SK-N-SH (cell line): Measurements from ENCODE around the gene ZIC2. TPM values are rescaled to one million over a fixed set of nuclear protein-coding genes. Genes with fewer than 3 reads are reported as not detected.

Experiments used
- CTCF ChIA-PET: fragments of 300-600, 350-600 bp; formaldehyde crosslinking; extraction: SDS; loops from one replicate; lab custom pipeline; 2021; lab: Yijun Ruan, JAX
- POLR2A ChIA-PET: fragments of 350-600 bp; sonication (Branson Sonifier 250); formaldehyde crosslinking; extraction: SDS; loops from one replicate; lab custom pipeline; 2020; ENCODE audit warnings: antibody characterized with exemption, inconsistent platforms; lab: Yijun Ruan, JAX
- DNase-seq: peaks from one replicate; pipeline ENCODE4 v3.0.0; 2012
- H2AFZ ChIP-seq: fragments of 200-600 bp; sonication (generic); 2 replicates; pipeline ENCODE4 v1.8.1; 2016; ENCODE audit warnings: antibody characterized with exemption, mild to moderate bottlenecking, low read depth
- H3F3A ChIP-seq: fragments of 200-600 bp; sonication (generic); replicated peaks from 2 replicates; pipeline ENCODE3; 2016; ENCODE audit warnings: antibody characterized with exemption, mild to moderate bottlenecking; ENCODE audit not compliant: insufficient read depth
- H3K27ac ChIP-seq, 2 experiments: fragments of 200-500 bp in 1 of 2; fragments of 200-600 bp in 1 of 2; sonication (Bioruptor generic) in 1 of 2; sonication (generic), shearing (Covaris generic) in 1 of 2; 2 replicates each; pipeline versions ENCODE4 v1.5.1 to v1.6.1; 2014 to 2016; ENCODE audit warnings: low read depth in 2 of 2, inconsistent platforms in 1 of 2, low read length in 1 of 2, mild to moderate bottlenecking in 1 of 2, mixed read lengths in 1 of 2
- H3K27me3 ChIP-seq: fragments of 200-600 bp; sonication (generic), shearing (Covaris generic); 2 replicates; pipeline ENCODE4 v1.6.1; 2016; ENCODE audit warnings: mixed run types; ENCODE audit not compliant: insufficient read depth
- H3K36me3 ChIP-seq, 2 experiments: fragments of 200-500 bp in 1 of 2; fragments of 200-600 bp in 1 of 2; sonication (Bioruptor generic) in 1 of 2; sonication (generic) in 1 of 2; replicated peaks in 1 of 2; 2 replicates each; pipeline versions ENCODE3 to v1.5.1; 2014 to 2016; ENCODE audit warnings: low read length in 1 of 2, mild to moderate bottlenecking in 1 of 2; ENCODE audit not compliant: insufficient read depth in 2 of 2, control insufficient read depth in 1 of 2
- H3K4me1 ChIP-seq, 2 experiments: fragments of 200-500 bp in 1 of 2; fragments of 200-600 bp in 1 of 2; sonication (Bioruptor generic) in 1 of 2; sonication (generic), shearing (Covaris generic) in 1 of 2; 2 replicates each; pipeline versions ENCODE4 v1.5.1 to v1.6.1; 2014 to 2016; ENCODE audit warnings: low read depth in 1 of 2, low read length in 1 of 2, mixed run types in 1 of 2; ENCODE audit not compliant: insufficient read depth in 2 of 2, control insufficient read depth in 1 of 2
- H3K4me2 ChIP-seq: fragments of 200-600 bp; sonication (generic), shearing (Covaris generic); 2 replicates; pipeline ENCODE4 v1.6.1; 2017; ENCODE audit warnings: mixed run types
- H3K4me3 ChIP-seq, 2 experiments: fragments of 200-500 bp in 1 of 2; fragments of 200-600 bp in 1 of 2; sonication (Bioruptor generic) in 1 of 2; sonication (generic), shearing (Covaris generic) in 1 of 2; 2 replicates each; pipeline versions ENCODE4 v1.5.1 to v1.8.1; 2014 to 2016; ENCODE audit warnings: low read depth in 2 of 2, inconsistent platforms in 1 of 2, low read length in 1 of 2, mild to moderate bottlenecking in 1 of 2, mixed read lengths in 1 of 2, moderate library complexity in 1 of 2
- H3K79me2 ChIP-seq: fragments of 200-600 bp; sonication (generic); 2 replicates; pipeline ENCODE4 v1.8.1; 2017; ENCODE audit warnings: mild to moderate bottlenecking; ENCODE audit not compliant: insufficient read depth
- H3K9ac ChIP-seq: fragments of 200-600 bp; sonication (generic); 2 replicates; pipeline ENCODE4 v1.6.1; 2017; ENCODE audit warnings: mixed run types
- H3K9me2 ChIP-seq: fragments of 200-600 bp; sonication (generic); 2 replicates; pipeline ENCODE4 v1.6.1; 2017; ENCODE audit warnings: mixed run types
- H3K9me3 ChIP-seq: fragments of 200-600 bp; sonication (generic); 2 replicates; pipeline ENCODE4 v1.6.1; 2017; ENCODE audit warnings: mixed run types, mild to moderate bottlenecking, moderate library complexity
- H4K20me1 ChIP-seq: fragments of 200-600 bp; sonication (generic); 2 replicates; pipeline ENCODE4 v1.6.1; 2017; ENCODE audit warnings: mild to moderate bottlenecking, mixed run types; ENCODE audit not compliant: insufficient read depth
- EZH2phosphoT487 ChIP-seq: fragments of 200-600 bp; sonication (generic); IDR thresholded peaks from 2 replicates; pipeline ENCODE4 v1.6.1; 2017; ENCODE audit warnings: low read depth, mixed run types, mild to moderate bottlenecking, antibody characterized with exemption, moderate library complexity, borderline replicate concordance
- GABPA ChIP-seq: IDR thresholded peaks from 2 replicates; pipeline ENCODE4 v1.4.0; 2012; ENCODE audit warnings: low read depth, mild to moderate bottlenecking
- GATA2 ChIP-seq: sonication (generic); formaldehyde crosslinking; IDR thresholded peaks from 2 replicates; pipeline ENCODE4 v1.5.0; 2020; ENCODE audit warnings: mild to moderate bottlenecking, missing genetic modification reagents
- MAX ChIP-seq: IDR thresholded peaks from 2 replicates; pipeline ENCODE4 v1.4.0; 2012; ENCODE audit warnings: low read depth
- MEF2A ChIP-seq: IDR thresholded peaks from 2 replicates; pipeline ENCODE4 v1.4.0; 2012; ENCODE audit warnings: low read depth, borderline replicate concordance
- MXI1 ChIP-seq: IDR thresholded peaks from 2 replicates; pipeline ENCODE4 v1.6.1; 2012; ENCODE audit warnings: mild to moderate bottlenecking, low read depth, low read length, improper control_type of control experiment
- PBX3 ChIP-seq: IDR thresholded peaks from 2 replicates; pipeline ENCODE4; 2012
- POLR2AphosphoS5 ChIP-seq: IDR thresholded peaks from 2 replicates; pipeline ENCODE4 v1.6.1; 2012; ENCODE audit warnings: low read depth, low read length
- RCOR1 ChIP-seq: fragments of 150-350 bp; IDR thresholded peaks from 2 replicates; pipeline ENCODE4 v1.6.1; 2017; ENCODE audit warnings: antibody characterized with exemption, low read length
- RFX5 ChIP-seq: IDR thresholded peaks from 2 replicates; pipeline ENCODE4 v1.6.1; 2012; ENCODE audit warnings: mild to moderate bottlenecking, improper control_type of control experiment, low read length
- RXRA ChIP-seq: IDR thresholded peaks from 2 replicates; pipeline ENCODE4 v1.4.0; 2012; ENCODE audit warnings: low read depth, mild to moderate bottlenecking, borderline replicate concordance
- SMC3 ChIP-seq: IDR thresholded peaks from 2 replicates; pipeline ENCODE4 v1.6.1; 2012; ENCODE audit warnings: low read depth, low read length, improper control_type of control experiment
- TCF12 ChIP-seq: IDR thresholded peaks from 2 replicates; pipeline ENCODE4 v1.4.0; 2012
- USF2 ChIP-seq: fragments of 150-350 bp; IDR thresholded peaks from 2 replicates; pipeline ENCODE4 v1.6.1; 2017; ENCODE audit warnings: antibody characterized with exemption, low read length, low read depth, borderline replicate concordance
- WGBS: methylation state at CpG from one replicate; pipeline ENCODE4 v1.1.6; 2017; ENCODE audit warnings: low lambda C conversion rate; 5-methylcytosine and 5-hydroxymethylcytosine counted together
- polyA plus RNA-seq, 3 experiments: library from polyadenylated mRNA; depleted of rRNA; stranded (reverse); fragments of >200 nt; gene quantifications; 2 replicates each; pipeline ENCODE4 v1.2.3, GENCODE V29; 2012

Gene ZIC2
- polyA plus RNA-seq, 1 of the 3 experiments (the other 2 are of a cell fraction), result not detected

DNA sequence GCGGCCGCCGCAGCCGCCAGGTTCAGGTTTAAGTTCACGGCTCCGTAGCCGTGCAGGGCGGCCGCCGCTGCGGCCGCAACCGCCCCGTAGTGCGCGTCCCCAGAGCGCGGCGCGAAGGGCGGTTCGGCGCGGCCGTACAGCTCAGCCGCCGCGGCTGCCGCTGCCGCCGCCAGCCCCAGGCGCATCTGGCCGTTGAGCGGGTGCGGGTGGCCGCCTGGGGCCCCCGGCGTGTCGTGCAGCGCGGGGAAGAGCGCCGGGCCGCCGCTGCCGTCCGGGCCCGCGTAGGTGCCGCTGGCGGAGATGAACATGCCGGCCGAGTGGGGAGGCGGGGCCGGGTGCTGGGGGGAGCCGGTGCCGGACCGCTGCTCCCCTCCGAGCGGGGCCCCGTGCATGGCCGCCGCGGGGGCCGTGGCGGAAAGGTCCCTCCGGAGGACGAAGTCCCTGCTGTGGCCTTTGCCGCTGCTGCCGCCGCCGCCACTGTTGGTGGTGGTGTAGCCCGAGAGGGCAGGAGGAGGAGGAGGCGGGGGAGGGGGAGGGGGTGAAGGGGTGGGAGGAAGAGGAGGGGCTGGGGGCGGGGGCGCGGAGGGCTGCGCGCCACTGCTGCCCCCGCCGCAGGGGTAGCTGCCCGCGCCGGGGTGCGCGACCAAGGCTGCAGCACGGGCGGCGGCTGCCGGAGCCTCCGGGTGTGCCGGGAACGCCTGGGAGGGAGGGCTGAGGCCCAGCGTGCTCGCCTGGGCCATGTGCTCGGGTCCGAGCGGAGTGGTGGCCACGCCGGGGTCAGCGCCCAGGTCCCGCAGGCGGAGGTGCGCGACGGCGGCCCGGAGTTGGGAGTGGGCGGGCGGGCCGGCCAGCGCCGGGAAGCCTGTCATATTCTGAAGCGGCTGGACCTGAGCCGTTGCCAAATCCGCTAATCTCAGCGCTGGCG lies 10.7 kb upstream of the ZIC2 start:
- H3F3A ChIP-seq, result no peaks in the 10 kb centered on the region
- H3K79me2 ChIP-seq, result no peaks in the 10 kb centered on the region
- no peaks in the 10 kb centered on the region for H3K9me2 ChIP-seq
- H3K4me3 ChIP-seq, result no peak overlapping the region
- DNase-seq, result peak; percentile 50
- no peak overlapping the region for H2AFZ ChIP-seq
- no peaks in the 10 kb centered on the region for H3K36me3 ChIP-seq
- POLR2A ChIA-PET, result no interaction called here
- peaks cover 91% of the 10 kb centered on the region for H3K27me3 ChIP-seq
- H3K9me3 ChIP-seq, result no peaks in the 10 kb centered on the region
- H3K27ac ChIP-seq, result no peak overlapping the region
- TF ChIP-seq RXRA (no peak), PBX3 (no peak), SMC3 (no peak), RCOR1 (no peak), GABPA (no peak), RFX5 (no peak), MXI1 (no peak), TCF12 (no peak), GATA2 (CRISPR knock-in tag) (no peak), POLR2AphosphoS5 (no peak), MEF2A (no peak), USF2 (no peak), MAX (no peak)
- TF ChIP-seq, all 33 proteins: peak for 0
- Histone ChIP-seq H3K4me2 (no peak overlapping the region), H4K20me1 (peaks cover 17% of the 10 kb centered on the region), H3K4me1 (peaks cover 0 to 2% of the 10 kb centered on the region in 2 experiments; a peak in 1 of 4 replicates), H3K9ac (no peak overlapping the region)
- CTCF ChIA-PET, result interaction anchor here (0.8 to 0.9 kb wide), 2 partner anchors 10 to 54 kb away, joined by 3 to 7 read pairs; partner anchors contain the start of gene ZIC2
- WGBS, result 4% methylated on average over 13 of the region's 118 CpGs

GRCh38 chr13:99971576-99972189 lies 9.9 kb upstream of the ZIC2 start, which contains the start of gene ZIC5:
ZIC5 (minus strand) TSS chr13:99971767; CDS start chr13:99971603, 164 bp downstream.
- Histone ChIP-seq H3F3A (no peaks in the 10 kb centered on the region), H3K27me3 (peaks cover 91% of the 10 kb centered on the region), H3K9ac (no peak within 1 kb of the TSS), H3K4me3 (no peak within 1 kb of the TSS), H3K4me1 (peaks cover 0 to 2% of the 10 kb centered on the region in 2 experiments; a peak in 1 of 4 replicates), H3K4me2 (no peak within 1 kb of the TSS), H2AFZ (no peak within 1 kb of the TSS), H3K9me2 (no peaks in the 10 kb centered on the region), H4K20me1 (peaks cover 17% of the 10 kb centered on the region), H3K9me3 (no peaks in the 10 kb centered on the region), H3K36me3 (no peaks in the 10 kb centered on the region), H3K79me2 (no peaks in the 10 kb centered on the region), H3K27ac (no peak within 1 kb of the TSS)
- DNase-seq, result peak; percentile 38
- no peak for TF ChIP-seq RXRA
- TF ChIP-seq EZH2phosphoT487, result peak; percentile 84; the same call in 1 of the 2 replicates
- WGBS, result 4% methylated on average over 20 of the region's 41 CpGs
- ChIA-PET CTCF (no interaction called here), POLR2A (no interaction called here)
